ENCODE results near the gene COX19.

Gene COX19

GRCh38 chr7:990933-991728 is 15.8 kb upstream of the COX19 start:
- no peak for DNase-seq

- no peak for DNase-seq
Observed at GRCh38 chr7:990352-990932, 15.1 kb upstream of the COX19 start.

GRCh38 chr7:988963-989529 is 13.7 kb upstream of the COX19 start:
- no peak for DNase-seq

GRCh38 chr7:988426-988911 is 13.1 kb upstream of the COX19 start:
- DNase-seq, result no peak

- DNase-seq, result no peak
Observed at GRCh38 chr7:987909-988308, 12.6 kb upstream of the COX19 start.

GRCh38 chr7:986766-987751 is 11.7 kb upstream of the COX19 start:
- DNase-seq, result no peak

GRCh38 chr7:985915-986741 is 10.8 kb upstream of the COX19 start:
- DNase-seq, result no peak

GRCh38 chr7:985127-985416 is 9.7 kb upstream of the COX19 start:
- DNase-seq, result no peak

GRCh38 chr7:984361-985126 is 9.2 kb upstream of the COX19 start:
- DNase-seq, result no peak

GRCh38 chr7:983616-984071 is 8.3 kb upstream of the COX19 start:
- DNase-seq, result no peak

GRCh38 chr7:983004-983615 is 7.8 kb upstream of the COX19 start, which contains the start of gene CYP2W1:
TSS of gene CYP2W1 (plus strand) at chr7:983181. CDS start at chr7:983212, 31 bp downstream.
- no peak for DNase-seq

GRCh38 chr7:982511-983003 is 7.2 kb upstream of the COX19 start:
- DNase-seq, result no peak

- DNase-seq, result no peak
Observed at GRCh38 chr7:981793-982510, 6.6 kb upstream of the COX19 start.

- DNase-seq, result no peak
Observed at GRCh38 chr7:979886-980571, 4.7 kb upstream of the COX19 start.

- no peak for DNase-seq
Observed at GRCh38 chr7:979151-979550, 3.8 kb upstream of the COX19 start.

GRCh38 chr7:978416-979091 is 3.2 kb upstream of the COX19 start:
- no peak for DNase-seq

- no peak for DNase-seq
Observed at GRCh38 chr7:978049-978346, 2.6 kb upstream of the COX19 start.

GRCh38 chr7:977326-978048 is 2.1 kb upstream of the COX19 start:
- no peak for DNase-seq

Measured in activated CD4-positive, alpha-beta T cell treated with anti-CD3 and anti-CD28 coated beads, Interleukin-2, amount 50 U/mL, for 4 hours (primary cell).